Activated CD4-positive, alpha-beta T cell treated with anti-CD3 and anti-CD28 coated beads, Interleukin-2, amount 10 ng/mL, durations not matched to agents 24 days and 14 days (primary cell): ENCODE data around the gene TMEM256. TPM values are rescaled to one million over a fixed set of nuclear protein-coding genes. Genes with fewer than 3 reads are reported as not detected.

Source experiments
- DNase-seq: peaks from one replicate; pipeline ENCODE4 v3.0.0; 2022
- H3K27ac Mint-ChIP-seq: one replicate; pipeline ENCODE4 v1.8.0; 2022; ENCODE audit warnings: mild to moderate bottlenecking, mixed read lengths
- H3K27me3 Mint-ChIP-seq: one replicate; pipeline ENCODE4 v1.8.0; 2022; ENCODE audit warnings: mixed read lengths
- H3K36me3 Mint-ChIP-seq: one replicate; pipeline ENCODE4 v1.8.0; 2022; ENCODE audit warnings: low read depth, mild to moderate bottlenecking, mixed read lengths
- H3K4me1 Mint-ChIP-seq: one replicate; pipeline ENCODE4 v1.8.0; 2021; ENCODE audit warnings: mixed read lengths
- H3K4me3 Mint-ChIP-seq: one replicate; pipeline ENCODE4 v1.8.0; 2022; ENCODE audit warnings: mild to moderate bottlenecking, moderate library complexity, mixed read lengths
- H3K9me3 Mint-ChIP-seq: one replicate; pipeline ENCODE4 v1.8.0; 2021; ENCODE audit warnings: mixed read lengths
- intact Hi-C: fragments of 100-400 bp; cut with micrococcal nuclease; formaldehyde crosslinking; loops from one replicate; pipeline ENCODE4 v1.15.1; 2023
- total RNA-seq: library from RNA; stranded (reverse); gene quantifications from 2 replicates; pipeline ENCODE4 v1.2.3, GENCODE V29; 2022

The TMEM256 gene
- total RNA-seq, result 47.4 and 59.3 TPM in 2 replicates

GRCh38 chr17:7403977-7404736 is at the start of gene TMEM256:
TSS of gene TMEM256 (minus strand) at chr17:7404097. CDS start at chr17:7404084, 13 bp downstream.
- H3K4me1 Mint-ChIP-seq, result peaks cover 21% of the 10 kb centered on the region

GRCh38 chr17:7448461-7448860 is 44.6 kb upstream of the TMEM256 start:
- H3K36me3 Mint-ChIP-seq, result peaks cover 34% of the 10 kb centered on the region
- peaks cover 22% of the 10 kb centered on the region for H3K27me3 Mint-ChIP-seq
- H3K27ac Mint-ChIP-seq, result no peak overlapping the region
- DNase-seq, result peak; percentile 53
- intact Hi-C loops, result no loop called here
- peaks cover 21% of the 10 kb centered on the region for H3K4me1 Mint-ChIP-seq
- no peaks in the 10 kb centered on the region for H3K9me3 Mint-ChIP-seq
- no peak overlapping the region for H3K4me3 Mint-ChIP-seq

More at GRCh38 chr17:7403977-7404736, at the start of gene TMEM256:
- Mint-ChIP-seq H3K9me3 (no peaks in the 10 kb centered on the region), H3K36me3 (peaks cover 2% of the 10 kb centered on the region), H3K27me3 (peaks cover 23% of the 10 kb centered on the region), H3K4me3 (peak within 1 kb of the TSS; percentile 96), H3K27ac (peak within 1 kb of the TSS; percentile 96)
- DNase-seq, result peak; percentile 98
- intact Hi-C loops, result loop anchor here (1.0 to 2.0 kb wide), 6 partner anchors 10 to 282 kb away; partner anchors contain the start of genes KCTD11, PLSCR3 and TMEM102

- H3K27ac Mint-ChIP-seq, result peak overlapping the region; percentile 10
Observed at GRCh38 chr17:7445619-7445968, 41.7 kb upstream of the TMEM256 start.

GRCh38 chr17:7444682-7445618 is 41.1 kb upstream of the TMEM256 start, which contains the start of gene CHRNB1:
TSS of gene CHRNB1 (plus strand) at chr17:7445061. CDS start at chr17:7445128, 67 bp downstream.
- intact Hi-C loops, result loop anchor here (1.0 kb wide), 1 partner anchor 10 kb away; no protein-coding TSS in a partner anchor

More at GRCh38 chr17:7445619-7445968, 41.7 kb upstream of the TMEM256 start:
- Mint-ChIP-seq H3K36me3 (peaks cover 42% of the 10 kb centered on the region), H3K4me3 (peak overlapping the region; percentile 83), H3K27me3 (peaks cover 26% of the 10 kb centered on the region), H3K4me1 (peaks cover 27% of the 10 kb centered on the region), H3K9me3 (no peaks in the 10 kb centered on the region)
- intact Hi-C loops, result loop anchor here (1.0 kb wide), 1 partner anchor 10 kb away; no protein-coding TSS in a partner anchor
- DNase-seq, result peak; percentile 82

GRCh38 chr17:7443499-7444485 is 39.9 kb upstream of the TMEM256 start:
- Mint-ChIP-seq H3K9me3 (no peaks in the 10 kb centered on the region), H3K27me3 (peaks cover 33% of the 10 kb centered on the region), H3K4me1 (peaks cover 37% of the 10 kb centered on the region), H3K27ac (peak overlapping the region; percentile 3), H3K4me3 (no peak overlapping the region), H3K36me3 (peaks cover 37% of the 10 kb centered on the region)
- intact Hi-C loops, result no loop called here
- DNase-seq, result no peak

More at GRCh38 chr17:7444682-7445618, 41.1 kb upstream of the TMEM256 start, which contains the start of gene CHRNB1:
- Mint-ChIP-seq H3K27ac (peak within 1 kb of the TSS; percentile 10), H3K36me3 (peaks cover 39% of the 10 kb centered on the region), H3K9me3 (no peaks in the 10 kb centered on the region), H3K27me3 (peaks cover 29% of the 10 kb centered on the region), H3K4me3 (peak within 1 kb of the TSS; percentile 83), H3K4me1 (peaks cover 32% of the 10 kb centered on the region)
- DNase-seq, result peak; percentile 76

GRCh38 chr17:7442142-7442541 is 38.2 kb upstream of the TMEM256 start:
- no peaks in the 10 kb centered on the region for H3K9me3 Mint-ChIP-seq
- intact Hi-C loops, result no loop called here
- peaks cover 28% of the 10 kb centered on the region for H3K27me3 Mint-ChIP-seq
- no peak overlapping the region for H3K27ac Mint-ChIP-seq
- peaks cover 39% of the 10 kb centered on the region for H3K36me3 Mint-ChIP-seq
- peaks cover 43% of the 10 kb centered on the region for H3K4me1 Mint-ChIP-seq
- H3K4me3 Mint-ChIP-seq, result peak overlapping the region; percentile 48
- DNase-seq, result no peak

GRCh38 chr17:7441266-7441665 is 37.4 kb upstream of the TMEM256 start:
- no peaks in the 10 kb centered on the region for H3K9me3 Mint-ChIP-seq
- H3K27me3 Mint-ChIP-seq, result peaks cover 25% of the 10 kb centered on the region
- intact Hi-C loops, result no loop called here
- no peak overlapping the region for H3K27ac Mint-ChIP-seq
- peaks cover 45% of the 10 kb centered on the region for H3K4me1 Mint-ChIP-seq
- no peak for DNase-seq
- H3K36me3 Mint-ChIP-seq, result peaks cover 38% of the 10 kb centered on the region
- peak overlapping the region; percentile 90 for H3K4me3 Mint-ChIP-seq

GRCh38 chr17:7440834-7441195 is 36.9 kb upstream of the TMEM256 start:
- peak overlapping the region; percentile 90 for H3K4me3 Mint-ChIP-seq
- intact Hi-C loops, result no loop called here
- peaks cover 46% of the 10 kb centered on the region for H3K4me1 Mint-ChIP-seq
- DNase-seq, result peak; percentile 68
- peaks cover 23% of the 10 kb centered on the region for H3K27me3 Mint-ChIP-seq
- no peaks in the 10 kb centered on the region for H3K9me3 Mint-ChIP-seq
- H3K36me3 Mint-ChIP-seq, result peaks cover 38% of the 10 kb centered on the region
- H3K27ac Mint-ChIP-seq, result no peak overlapping the region

- intact Hi-C loops, result no loop called here
- no peaks in the 10 kb centered on the region for H3K9me3 Mint-ChIP-seq
- H3K27ac Mint-ChIP-seq, result peak overlapping the region; percentile 81
- H3K27me3 Mint-ChIP-seq, result peaks cover 18% of the 10 kb centered on the region
- H3K4me3 Mint-ChIP-seq, result peak overlapping the region; percentile 90
- H3K4me1 Mint-ChIP-seq, result peaks cover 44% of the 10 kb centered on the region
- DNase-seq, result peak; percentile 86
- peaks cover 34% of the 10 kb centered on the region for H3K36me3 Mint-ChIP-seq
Observed at GRCh38 chr17:7440113-7440833, 36.4 kb upstream of the TMEM256 start.

GRCh38 chr17:7439462-7440112 is 35.7 kb upstream of the TMEM256 start, which contains the start of gene FGF11:
TSS of gene FGF11 (plus strand) at chr17:7439512. CDS start at chr17:7439621, 109 bp downstream.
- peaks cover 16% of the 10 kb centered on the region for H3K27me3 Mint-ChIP-seq

GRCh38 chr17:7438656-7439460 is 35.0 kb upstream of the TMEM256 start:
- Mint-ChIP-seq H3K27ac (peak overlapping the region; percentile 74), H3K4me1 (peaks cover 43% of the 10 kb centered on the region), H3K36me3 (peaks cover 31% of the 10 kb centered on the region), H3K4me3 (peak overlapping the region; percentile 90), H3K9me3 (no peaks in the 10 kb centered on the region), H3K27me3 (peaks cover 14% of the 10 kb centered on the region)
- intact Hi-C loops, result loop anchor here (5.0 kb wide), 2 partner anchors 222 to 403 kb away; partner anchors contain the start of genes ACADVL and DLG4
- no peak for DNase-seq

More at GRCh38 chr17:7439462-7440112, 35.7 kb upstream of the TMEM256 start, which contains the start of gene FGF11:
- intact Hi-C loops, result loop anchor here (5.0 kb wide), 2 partner anchors 222 to 403 kb away; partner anchors contain the start of genes ACADVL and DLG4
- peaks cover 44% of the 10 kb centered on the region for H3K4me1 Mint-ChIP-seq
- H3K4me3 Mint-ChIP-seq, result peak within 1 kb of the TSS; percentile 90
- no peaks in the 10 kb centered on the region for H3K9me3 Mint-ChIP-seq
- DNase-seq, result peak; percentile 76
- H3K27ac Mint-ChIP-seq, result peak within 1 kb of the TSS; percentile 81
- H3K36me3 Mint-ChIP-seq, result peaks cover 34% of the 10 kb centered on the region
